Measurements from ENCODE around the gene NDST4.

NDST4 gene

GRCh38 chr4:114941503-114941902, 171.9 kb downstream of the NDST4 start:
- TF ChIP-seq NFIC (IDR thresholded peaks at IDR 0.05) (no peak), EP300 (IDR thresholded peaks at IDR 0.05; ENCODE audit: borderline replicate concordance) (no peak), USF1 (IDR thresholded peaks at IDR 0.05) (no peak), CREB1 (IDR thresholded peaks at IDR 0.05; ENCODE audit: low read depth) (no peak), TCF12 (IDR thresholded peaks at IDR 0.05; ENCODE audit: low read depth) (no peak), ZBTB7A (IDR thresholded peaks at IDR 0.05; ENCODE audit: low read depth) (no peak), REST (IDR thresholded peaks at IDR 0.05; ENCODE audit: low read depth) (no peak), FOXM1 (IDR thresholded peaks at IDR 0.05; ENCODE audit: borderline replicate concordance, low read depth) (no peak), CEBPB (IDR thresholded peaks at IDR 0.05) (no peak), RAD21 (IDR thresholded peaks at IDR 0.05; ENCODE audit: low read depth) (no peak)

- TF ChIP-seq EP300 (IDR thresholded peaks at IDR 0.05; ENCODE audit: borderline replicate concordance) (no peak), NFIC (IDR thresholded peaks at IDR 0.05) (no peak)
Observed at GRCh38 chr4:114927881-114928280, 185.5 kb downstream of the NDST4 start.

GRCh38 chr4:114926583-114926982, 186.8 kb downstream of the NDST4 start:
- no peak for TF ChIP-seq TEAD4 (IDR thresholded peaks at IDR 0.05)
- no peak for TF ChIP-seq MAX (IDR thresholded peaks at IDR 0.05)
- TF ChIP-seq EP300 (IDR thresholded peaks at IDR 0.05; ENCODE audit: borderline replicate concordance): no peak
- TF ChIP-seq EGR1 (IDR thresholded peaks at IDR 0.05): no peak
- TF ChIP-seq FOXM1 (IDR thresholded peaks at IDR 0.05; ENCODE audit: borderline replicate concordance, low read depth): no peak
- TF ChIP-seq NFIC (IDR thresholded peaks at IDR 0.05): no peak
- no peak for TF ChIP-seq CREB1 (IDR thresholded peaks at IDR 0.05; ENCODE audit: low read depth)
- TF ChIP-seq YY1 (IDR thresholded peaks at IDR 0.05; ENCODE audit: low read depth): no peak
- TF ChIP-seq CEBPB (IDR thresholded peaks at IDR 0.05): no peak
- no peak for TF ChIP-seq TAF1 (IDR thresholded peaks at IDR 0.05; ENCODE audit: low read depth)
- no peak for TF ChIP-seq USF1 (IDR thresholded peaks at IDR 0.05)
- no peak for TF ChIP-seq REST (IDR thresholded peaks at IDR 0.05; ENCODE audit: low read depth)
- TF ChIP-seq ZBTB7A (IDR thresholded peaks at IDR 0.05; ENCODE audit: low read depth): no peak
- TF ChIP-seq TCF12 (IDR thresholded peaks at IDR 0.05; ENCODE audit: low read depth): no peak
- TF ChIP-seq RAD21 (IDR thresholded peaks at IDR 0.05; ENCODE audit: low read depth): no peak

GRCh38 chr4:114924311-114924710, 189.1 kb downstream of the NDST4 start:
- TF ChIP-seq CREB1 (IDR thresholded peaks at IDR 0.05; ENCODE audit: low read depth) (no peak), EGR1 (IDR thresholded peaks at IDR 0.05) (no peak), MAX (IDR thresholded peaks at IDR 0.05) (no peak), TEAD4 (IDR thresholded peaks at IDR 0.05) (peak; percentile 54), NFIC (IDR thresholded peaks at IDR 0.05) (no peak), FOXM1 (IDR thresholded peaks at IDR 0.05; ENCODE audit: borderline replicate concordance, low read depth) (no peak), CEBPB (IDR thresholded peaks at IDR 0.05) (no peak), TCF12 (IDR thresholded peaks at IDR 0.05; ENCODE audit: low read depth) (no peak), YY1 (IDR thresholded peaks at IDR 0.05; ENCODE audit: low read depth) (no peak), USF1 (IDR thresholded peaks at IDR 0.05) (no peak), TAF1 (IDR thresholded peaks at IDR 0.05; ENCODE audit: low read depth) (no peak), RAD21 (IDR thresholded peaks at IDR 0.05; ENCODE audit: low read depth) (no peak), EP300 (IDR thresholded peaks at IDR 0.05; ENCODE audit: borderline replicate concordance) (peak; percentile 43; the same call in 1 of the 2 replicates), ZBTB7A (IDR thresholded peaks at IDR 0.05; ENCODE audit: low read depth) (no peak), REST (IDR thresholded peaks at IDR 0.05; ENCODE audit: low read depth) (no peak)

All from Ishikawa (cell line).